ENCODE measurements around the gene DIP2B. TPM values are rescaled to one million over a fixed set of nuclear protein-coding genes. Genes with fewer than 3 reads are reported as not detected.

The DIP2B gene
- total RNA-seq, 6 donors from 2014 or later: 26.1 to 54.5 (median 29.4) TPM

DNA sequence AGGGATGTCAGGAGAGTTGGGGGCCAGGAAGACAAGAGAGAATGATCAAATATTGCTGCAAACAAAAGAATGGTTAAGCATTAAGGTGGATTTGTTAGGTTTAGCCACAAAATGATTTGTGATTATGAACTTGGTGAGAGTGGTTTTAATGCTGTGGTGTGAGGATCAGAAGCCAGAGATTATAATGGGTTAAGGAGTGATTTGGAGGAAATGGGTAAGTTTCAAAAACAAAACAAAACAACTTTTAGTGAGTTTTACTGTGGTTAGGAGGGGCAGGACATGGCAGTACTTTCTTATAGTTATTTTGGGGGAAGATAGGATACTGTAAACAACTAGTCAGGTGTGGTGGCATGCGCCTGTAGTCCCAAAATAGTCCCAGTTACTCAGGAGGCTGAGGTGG lies 24.0 kb downstream of the DIP2B start:
- 95 to 100% methylated on average over 1 of the region's 1 CpG for WGBS, 2 donors
- no peaks in the 10 kb centered on the region for H3K9me3 ChIP-seq
- DNase-seq (no peak), ATAC-seq (ENCODE audit: low FRiP score in 2 of 2) (no peak)
- no peaks in the 10 kb centered on the region for H3K27me3 ChIP-seq
- H3K36me3 ChIP-seq: no peaks in the 10 kb centered on the region
- no peak overlapping the region for H3K4me3 ChIP-seq
- H3K27ac ChIP-seq: no peak overlapping the region
- TF ChIP-seq, protein P1, sequence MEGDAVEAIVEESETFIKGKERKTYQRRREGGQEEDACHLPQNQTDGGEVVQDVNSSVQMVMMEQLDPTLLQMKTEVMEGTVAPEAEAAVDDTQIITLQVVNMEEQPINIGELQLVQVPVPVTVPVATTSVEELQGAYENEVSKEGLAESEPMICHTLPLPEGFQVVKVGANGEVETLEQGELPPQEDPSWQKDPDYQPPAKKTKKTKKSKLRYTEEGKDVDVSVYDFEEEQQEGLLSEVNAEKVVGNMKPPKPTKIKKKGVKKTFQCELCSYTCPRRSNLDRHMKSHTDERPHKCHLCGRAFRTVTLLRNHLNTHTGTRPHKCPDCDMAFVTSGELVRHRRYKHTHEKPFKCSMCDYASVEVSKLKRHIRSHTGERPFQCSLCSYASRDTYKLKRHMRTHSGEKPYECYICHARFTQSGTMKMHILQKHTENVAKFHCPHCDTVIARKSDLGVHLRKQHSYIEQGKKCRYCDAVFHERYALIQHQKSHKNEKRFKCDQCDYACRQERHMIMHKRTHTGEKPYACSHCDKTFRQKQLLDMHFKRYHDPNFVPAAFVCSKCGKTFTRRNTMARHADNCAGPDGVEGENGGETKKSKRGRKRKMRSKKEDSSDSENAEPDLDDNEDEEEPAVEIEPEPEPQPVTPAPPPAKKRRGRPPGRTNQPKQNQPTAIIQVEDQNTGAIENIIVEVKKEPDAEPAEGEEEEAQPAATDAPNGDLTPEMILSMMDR (IDR thresholded peaks at IDR 0.05): no peak
- TF ChIP-seq POLR2AphosphoS5 (IDR thresholded peaks at IDR 0.05) (no peak), POLR2A (IDR thresholded peaks at IDR 0.05) (no peak), EP300 (IDR thresholded peaks at IDR 0.05) (no peak)
- H3K4me1 ChIP-seq: peaks cover 19 to 43% (median 28%) of the 10 kb centered on the region in 4 donors

DNA sequence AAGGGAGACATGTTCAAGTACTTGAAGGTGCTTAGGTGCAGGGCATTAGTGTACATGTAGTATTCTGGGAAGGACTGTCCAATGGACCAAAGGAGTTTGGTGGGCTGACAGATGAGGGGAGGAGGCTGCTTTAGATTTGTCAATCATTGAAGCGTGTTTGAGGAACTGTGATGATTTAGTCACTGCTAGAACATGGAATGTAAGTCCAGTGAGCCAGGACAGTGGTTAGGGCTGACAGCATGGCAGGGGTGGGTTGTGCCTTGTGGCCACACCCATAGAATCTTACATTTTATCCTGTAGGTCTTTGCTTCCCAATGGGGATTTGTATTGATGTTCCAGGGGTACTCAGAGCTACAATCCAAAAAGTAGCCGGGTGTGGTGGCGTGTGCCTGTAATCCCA lies 24.6 kb downstream of the DIP2B start:
- peak in 1 of 2 donors; percentile 35 for ATAC-seq (ENCODE audit: low FRiP score in 2 of 2)

DNA sequence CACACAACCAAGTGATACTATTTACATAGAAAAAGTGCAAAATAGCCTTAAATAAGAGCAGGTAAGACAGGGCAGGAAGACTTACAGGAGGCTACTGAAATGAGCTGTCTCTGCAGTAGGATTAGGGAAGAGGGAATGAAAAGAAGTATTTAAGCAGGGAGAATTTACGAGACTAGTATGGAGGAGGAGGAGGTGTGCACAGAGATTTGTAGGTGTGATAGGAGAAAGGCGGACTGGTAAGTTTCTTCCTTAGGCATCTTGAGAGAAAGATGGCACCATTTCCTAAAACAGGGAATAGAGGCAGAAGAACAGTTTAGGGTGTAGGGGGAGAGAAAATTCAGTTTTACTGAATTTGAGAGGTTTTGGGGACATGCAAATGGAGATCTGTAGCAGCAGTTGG lies 25.7 kb downstream of the DIP2B start:
- Histone ChIP-seq H3K27ac (no peak overlapping the region), H3K4me3 (no peak overlapping the region), H3K9me3 (no peaks in the 10 kb centered on the region), H3K36me3 (no peaks in the 10 kb centered on the region), H3K4me1 (peaks cover 19 to 49% (median 30%) of the 10 kb centered on the region in 4 donors), H3K27me3 (no peaks in the 10 kb centered on the region)
- DNase-seq: no peak
- ATAC-seq (ENCODE audit: low FRiP score in 2 of 2): no peak
- TF ChIP-seq, protein P1 (IDR thresholded peaks at IDR 0.05): no peak
- TF ChIP-seq POLR2A (IDR thresholded peaks at IDR 0.05): no peak
- TF ChIP-seq POLR2AphosphoS5 (IDR thresholded peaks at IDR 0.05): no peak
- no peak for TF ChIP-seq EP300 (IDR thresholded peaks at IDR 0.05)
- 92 to 97% methylated on average over 2 of the region's 2 CpGs for WGBS, 2 donors

More for the DNA sequence above, 24.6 kb downstream of the DIP2B start:
- H3K36me3 ChIP-seq: no peaks in the 10 kb centered on the region
- no peak overlapping the region for H3K4me3 ChIP-seq
- TF ChIP-seq EP300 (IDR thresholded peaks at IDR 0.05): no peak
- no peak for TF ChIP-seq POLR2AphosphoS5 (IDR thresholded peaks at IDR 0.05)
- TF ChIP-seq, protein P1 (IDR thresholded peaks at IDR 0.05): no peak
- no peak for TF ChIP-seq POLR2A (IDR thresholded peaks at IDR 0.05)
- no peak overlapping the region for H3K27ac ChIP-seq
- no peaks in the 10 kb centered on the region for H3K9me3 ChIP-seq
- H3K4me1 ChIP-seq: peaks cover 19 to 48% (median 29%) of the 10 kb centered on the region in 4 donors
- 82 to 91% methylated on average over 3 of the region's 3 CpGs for WGBS, 2 donors
- H3K27me3 ChIP-seq: no peaks in the 10 kb centered on the region
- DNase-seq: no peak

DNA sequence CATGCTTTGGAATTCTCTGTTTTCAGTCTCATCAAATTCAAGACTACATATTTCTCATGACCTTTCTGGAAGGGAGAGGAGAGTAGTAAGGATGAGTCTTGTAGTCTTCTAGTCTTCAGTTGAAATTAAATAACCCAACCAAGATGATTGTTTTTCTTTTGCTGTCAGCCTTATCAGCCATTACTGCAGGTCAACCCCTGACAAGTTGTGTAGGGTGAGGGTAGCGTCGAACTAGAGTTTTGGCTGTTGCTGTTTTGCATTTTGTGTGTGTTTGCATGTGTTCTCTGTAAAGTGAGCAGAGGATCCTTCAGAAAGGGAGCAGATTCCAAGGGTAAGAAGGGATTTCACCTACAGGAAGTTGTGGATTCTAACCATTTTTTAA lies 28.4 kb downstream of the DIP2B start:
- no peak for DNase-seq
- peaks cover 19 to 38% (median 29%) of the 10 kb centered on the region in 4 donors for H3K4me1 ChIP-seq
- H3K36me3 ChIP-seq: no peaks in the 10 kb centered on the region
- no peak overlapping the region for H3K4me3 ChIP-seq
- no peaks in the 10 kb centered on the region for H3K9me3 ChIP-seq
- peak overlapping the region; percentile 17 to 63 (median 55) for H3K27ac ChIP-seq
- TF ChIP-seq POLR2A (IDR thresholded peaks at IDR 0.05): no peak
- ATAC-seq (ENCODE audit: low FRiP score in 2 of 2): no peak
- no peaks in the 10 kb centered on the region for H3K27me3 ChIP-seq
- 68% methylated on average over 2 of the region's 2 CpGs for WGBS, 2 donors

DNA sequence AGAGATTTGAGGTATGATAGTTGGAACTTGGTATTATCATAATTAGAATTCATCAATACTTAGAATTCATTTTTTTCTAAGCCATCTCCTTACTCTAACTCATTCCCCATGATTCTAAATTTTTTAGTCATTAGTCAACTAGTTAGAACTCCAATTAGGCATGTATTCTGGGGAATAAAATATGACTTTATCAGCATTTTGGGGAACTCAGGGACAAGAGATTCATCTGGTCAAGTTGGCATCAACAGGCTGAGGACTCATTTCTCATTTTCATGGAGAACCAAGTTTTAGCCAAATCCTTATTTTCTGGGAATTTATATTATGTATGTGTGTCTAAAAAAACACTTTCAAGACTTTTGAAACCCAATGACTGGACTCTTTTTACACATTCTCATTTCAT lies 29.2 kb downstream of the DIP2B start:
- Histone ChIP-seq H3K9me3 (no peaks in the 10 kb centered on the region), H3K27me3 (no peaks in the 10 kb centered on the region), H3K4me3 (no peak overlapping the region), H3K27ac (peak overlapping the region in 1 of 4 donors; percentile 62), H3K4me1 (peaks cover 19 to 37% (median 33%) of the 10 kb centered on the region in 4 donors), H3K36me3 (no peaks in the 10 kb centered on the region)
- TF ChIP-seq POLR2A (IDR thresholded peaks at IDR 0.05) (no peak), POLR2AphosphoS5 (IDR thresholded peaks at IDR 0.05) (no peak), EP300 (IDR thresholded peaks at IDR 0.05) (no peak)
- TF ChIP-seq, protein P1 (IDR thresholded peaks at IDR 0.05): no peak
- no peak for ATAC-seq (ENCODE audit: low FRiP score in 2 of 2)
- DNase-seq: no peak

Data from upper lobe of left lung (tissue), 6 donors.